ENCODE data around the gene CCDC7. TPM values are rescaled to one million over a fixed set of nuclear protein-coding genes. Genes with fewer than 3 reads are reported as not detected.

The CCDC7 gene
- polyA plus RNA-seq, 2 donors: 0.46 to 0.96 TPM

DNA sequence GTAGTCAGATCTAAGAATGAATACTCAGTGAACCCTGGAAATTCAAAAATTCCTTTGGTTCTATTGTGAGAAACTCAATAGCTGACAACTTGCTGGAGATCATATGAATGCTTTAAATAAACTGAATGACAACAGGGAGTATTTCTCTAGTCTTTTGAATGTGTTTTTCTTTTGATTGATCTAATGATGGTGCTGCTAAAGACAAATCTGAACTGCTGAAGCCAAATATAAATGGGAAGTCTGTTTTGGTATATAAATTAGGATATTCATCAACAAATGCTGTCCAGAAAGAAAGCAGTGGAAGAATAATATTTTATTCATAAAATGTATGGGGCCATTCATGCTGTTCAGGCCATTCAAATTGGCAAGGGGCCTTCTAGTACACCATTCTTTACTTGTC lies 432.7 kb downstream of the CCDC7 start:
- Histone ChIP-seq H3K9me3 (ENCODE audit: control insufficient read depth in 2 of 2, insufficient read depth in 1 of 2, low read depth in 1 of 2, low read length in 1 of 2) (no peaks in the 10 kb centered on the region), H3K36me3 (ENCODE audit: control insufficient read depth in 2 of 2, insufficient read depth in 2 of 2, low read length in 1 of 2) (no peaks in the 10 kb centered on the region), H3K27ac (ENCODE audit: low read depth in 2 of 2, low read length in 1 of 2) (no peak overlapping the region), H3K4me3 (ENCODE audit: low read depth in 1 of 2, low read length in 2 of 2) (no peak overlapping the region), H3K4me1 (ENCODE audit: control insufficient read depth in 2 of 2, insufficient read depth in 2 of 2, low read length in 1 of 2) (no peaks in the 10 kb centered on the region), H3K27me3 (ENCODE audit: control insufficient read depth in 1 of 2, insufficient read depth in 2 of 2, low read length in 2 of 2) (no peaks in the 10 kb centered on the region)

DNA sequence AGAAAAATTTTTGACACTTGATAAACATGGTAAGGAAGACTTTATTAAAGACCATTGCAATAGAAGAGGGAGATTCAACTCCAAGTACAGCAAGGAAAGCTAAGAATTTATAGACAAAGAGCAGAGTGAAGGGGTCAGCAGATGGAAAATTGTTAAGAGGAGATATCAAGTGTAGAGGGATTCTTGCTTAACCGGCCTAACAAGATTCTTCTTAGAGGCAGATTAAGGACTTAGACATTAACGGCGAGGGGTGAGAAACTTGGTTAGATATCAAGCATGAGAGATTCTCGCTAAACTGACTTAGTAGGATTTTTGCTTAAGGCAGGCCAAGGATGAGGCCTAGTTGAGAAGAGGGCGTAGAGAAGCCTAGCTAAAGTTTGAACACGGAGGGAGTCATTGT lies 436.1 kb downstream of the CCDC7 start:
- 82% methylated on average over 6 of the region's 6 CpGs for WGBS, 2 donors
- H3K4me3 ChIP-seq (ENCODE audit: low read depth in 1 of 2, low read length in 2 of 2): no peak overlapping the region

DNA sequence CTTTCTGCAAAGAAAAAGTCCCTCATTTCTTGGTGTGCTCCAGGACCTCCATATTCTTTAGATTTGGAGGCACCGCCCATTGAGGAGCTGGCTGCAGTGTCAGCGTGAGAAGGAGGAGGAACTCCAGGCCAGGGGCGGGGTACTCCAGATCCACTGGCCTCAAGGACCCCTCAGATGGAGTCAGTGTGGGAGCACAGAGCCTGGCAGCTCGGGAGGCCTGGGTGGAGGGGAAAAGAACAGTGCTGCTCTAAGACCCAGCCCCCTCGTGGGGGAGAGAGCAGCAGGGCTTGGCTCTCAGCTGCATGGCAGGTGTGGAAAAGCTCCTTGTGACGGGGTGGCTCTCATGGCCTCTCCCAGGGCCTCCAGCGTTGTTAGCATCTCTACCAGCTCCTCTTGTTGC lies 441.5 kb downstream of the CCDC7 start:
- H3K27me3 ChIP-seq (ENCODE audit: control insufficient read depth in 1 of 2, insufficient read depth in 2 of 2, low read length in 2 of 2): no peaks in the 10 kb centered on the region
- H3K36me3 ChIP-seq (ENCODE audit: control insufficient read depth in 2 of 2, insufficient read depth in 2 of 2, low read length in 1 of 2): no peaks in the 10 kb centered on the region
- no peak overlapping the region for H3K27ac ChIP-seq (ENCODE audit: low read depth in 2 of 2, low read length in 1 of 2)
- WGBS, 2 donors: 86 to 88% methylated on average over 7 of the region's 7 CpGs
- no peak overlapping the region for H3K4me3 ChIP-seq (ENCODE audit: low read depth in 1 of 2, low read length in 2 of 2)
- no peaks in the 10 kb centered on the region for H3K4me1 ChIP-seq (ENCODE audit: control insufficient read depth in 2 of 2, insufficient read depth in 2 of 2, low read length in 1 of 2)
- no peaks in the 10 kb centered on the region for H3K9me3 ChIP-seq (ENCODE audit: control insufficient read depth in 2 of 2, insufficient read depth in 1 of 2, low read depth in 1 of 2, low read length in 1 of 2)

More for the DNA sequence above, 436.1 kb downstream of the CCDC7 start:
- Histone ChIP-seq H3K27me3 (ENCODE audit: control insufficient read depth in 1 of 2, insufficient read depth in 2 of 2, low read length in 2 of 2) (no peaks in the 10 kb centered on the region), H3K9me3 (ENCODE audit: control insufficient read depth in 2 of 2, insufficient read depth in 1 of 2, low read depth in 1 of 2, low read length in 1 of 2) (no peaks in the 10 kb centered on the region), H3K4me1 (ENCODE audit: control insufficient read depth in 2 of 2, insufficient read depth in 2 of 2, low read length in 1 of 2) (no peaks in the 10 kb centered on the region), H3K36me3 (ENCODE audit: control insufficient read depth in 2 of 2, insufficient read depth in 2 of 2, low read length in 1 of 2) (no peaks in the 10 kb centered on the region), H3K27ac (ENCODE audit: low read depth in 2 of 2, low read length in 1 of 2) (no peak overlapping the region)

DNA sequence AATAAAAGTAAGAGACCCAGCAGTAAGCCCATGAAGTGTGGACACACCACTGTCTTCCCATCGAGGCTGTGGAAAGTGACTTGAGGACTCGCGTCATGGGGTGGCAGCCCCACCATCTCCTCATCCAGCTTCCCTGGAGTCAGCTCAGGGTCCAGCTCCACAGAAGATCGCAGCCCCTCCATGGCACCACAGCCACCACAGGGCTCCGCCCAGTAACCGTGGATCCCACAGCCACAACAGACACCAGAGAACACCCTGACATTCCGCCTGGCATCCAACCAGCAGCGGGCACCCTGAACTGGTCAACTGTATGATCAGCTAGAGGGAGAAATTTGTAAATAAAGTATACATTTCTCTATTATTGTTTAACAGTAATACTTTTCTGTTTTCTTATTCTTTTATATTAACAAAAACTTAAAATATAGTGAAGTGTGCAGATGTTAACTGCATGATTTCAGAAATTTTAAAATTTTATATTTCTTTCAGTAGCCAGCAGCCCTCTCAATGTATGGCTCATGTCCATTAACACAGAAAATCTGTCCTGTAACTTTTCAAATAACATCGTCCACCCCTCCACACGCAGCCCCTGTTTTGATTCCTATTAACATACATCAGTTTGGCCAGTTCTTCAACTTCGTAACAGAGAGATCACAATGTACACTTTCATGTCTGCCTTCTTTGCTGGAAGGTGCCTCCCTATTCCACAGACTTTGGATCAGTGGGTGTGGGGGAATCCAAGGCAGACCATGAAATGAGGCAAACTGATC lies 442.4 kb downstream of the CCDC7 start:
- 91 to 94% methylated on average over 11 of the region's 11 CpGs for WGBS, 2 donors

DNA sequence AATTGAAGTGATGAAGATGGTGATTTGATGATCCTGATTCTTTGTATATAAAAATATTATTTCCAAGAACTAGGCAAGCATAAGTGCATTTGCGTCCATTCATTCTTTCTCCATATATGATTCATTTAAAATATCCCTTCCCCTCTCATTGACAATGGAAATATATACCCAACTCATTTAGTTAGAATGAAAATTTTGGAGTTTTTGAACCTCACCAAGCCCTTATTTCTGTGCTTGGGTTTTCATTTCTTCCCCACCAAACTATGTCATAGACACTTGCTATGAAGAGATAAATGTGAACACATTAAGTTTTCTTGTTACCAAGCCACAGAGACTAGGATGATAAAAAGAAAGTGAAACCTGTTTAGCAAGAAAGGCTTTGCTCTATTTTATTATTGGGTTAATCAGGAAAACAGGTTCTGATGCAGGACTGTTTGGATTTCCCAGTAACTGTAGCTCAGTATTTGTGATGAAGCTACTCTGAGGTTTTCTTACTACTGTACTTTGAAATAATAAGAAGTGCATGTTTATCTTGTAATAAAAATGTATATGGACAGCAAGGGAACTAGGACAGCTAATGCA lies 443.8 kb downstream of the CCDC7 start:
- Histone ChIP-seq H3K27me3 (ENCODE audit: control insufficient read depth in 1 of 2, insufficient read depth in 2 of 2, low read length in 2 of 2) (no peaks in the 10 kb centered on the region), H3K4me1 (ENCODE audit: control insufficient read depth in 2 of 2, insufficient read depth in 2 of 2, low read length in 1 of 2) (no peaks in the 10 kb centered on the region), H3K36me3 (ENCODE audit: control insufficient read depth in 2 of 2, insufficient read depth in 2 of 2, low read length in 1 of 2) (no peaks in the 10 kb centered on the region), H3K4me3 (ENCODE audit: low read depth in 1 of 2, low read length in 2 of 2) (no peak overlapping the region), H3K27ac (ENCODE audit: low read depth in 2 of 2, low read length in 1 of 2) (no peak overlapping the region), H3K9me3 (ENCODE audit: control insufficient read depth in 2 of 2, insufficient read depth in 1 of 2, low read depth in 1 of 2, low read length in 1 of 2) (no peaks in the 10 kb centered on the region)
- 92 to 95% methylated on average over 1 of the region's 1 CpG for WGBS, 2 donors

More for the DNA sequence above, 442.4 kb downstream of the CCDC7 start:
- Histone ChIP-seq H3K27ac (ENCODE audit: low read depth in 2 of 2, low read length in 1 of 2) (no peak overlapping the region), H3K36me3 (ENCODE audit: control insufficient read depth in 2 of 2, insufficient read depth in 2 of 2, low read length in 1 of 2) (no peaks in the 10 kb centered on the region), H3K4me1 (ENCODE audit: control insufficient read depth in 2 of 2, insufficient read depth in 2 of 2, low read length in 1 of 2) (no peaks in the 10 kb centered on the region), H3K4me3 (ENCODE audit: low read depth in 1 of 2, low read length in 2 of 2) (no peak overlapping the region), H3K9me3 (ENCODE audit: control insufficient read depth in 2 of 2, insufficient read depth in 1 of 2, low read depth in 1 of 2, low read length in 1 of 2) (no peaks in the 10 kb centered on the region), H3K27me3 (ENCODE audit: control insufficient read depth in 1 of 2, insufficient read depth in 2 of 2, low read length in 2 of 2) (no peaks in the 10 kb centered on the region)

DNA sequence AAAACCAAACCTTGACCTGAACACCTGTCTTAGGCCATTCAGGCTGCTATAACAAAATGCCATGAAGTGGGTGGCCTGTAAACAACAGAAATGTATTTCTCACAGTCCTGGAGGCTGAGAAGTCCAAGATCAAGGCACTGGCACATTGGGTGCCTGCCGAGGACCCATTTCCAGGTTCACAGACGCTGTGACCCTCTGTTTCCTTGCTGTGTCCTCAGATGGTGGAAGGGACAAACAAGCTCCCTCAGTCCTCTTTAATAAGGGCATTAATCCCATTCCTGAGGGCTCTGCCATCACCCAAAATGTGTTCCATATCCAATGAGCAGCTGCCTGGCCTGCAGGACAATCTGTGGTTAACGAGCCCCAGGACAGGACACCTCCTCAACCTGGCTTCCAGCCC lies 444.5 kb downstream of the CCDC7 start:
- Histone ChIP-seq H3K9me3 (ENCODE audit: control insufficient read depth in 2 of 2, insufficient read depth in 1 of 2, low read depth in 1 of 2, low read length in 1 of 2) (no peaks in the 10 kb centered on the region), H3K27ac (ENCODE audit: low read depth in 2 of 2, low read length in 1 of 2) (no peak overlapping the region), H3K4me3 (ENCODE audit: low read depth in 1 of 2, low read length in 2 of 2) (no peak overlapping the region), H3K36me3 (ENCODE audit: control insufficient read depth in 2 of 2, insufficient read depth in 2 of 2, low read length in 1 of 2) (no peaks in the 10 kb centered on the region), H3K27me3 (ENCODE audit: control insufficient read depth in 1 of 2, insufficient read depth in 2 of 2, low read length in 2 of 2) (no peaks in the 10 kb centered on the region), H3K4me1 (ENCODE audit: control insufficient read depth in 2 of 2, insufficient read depth in 2 of 2, low read length in 1 of 2) (no peaks in the 10 kb centered on the region)
- 63 to 79% methylated on average over 3 of the region's 3 CpGs for WGBS, 2 donors

DNA sequence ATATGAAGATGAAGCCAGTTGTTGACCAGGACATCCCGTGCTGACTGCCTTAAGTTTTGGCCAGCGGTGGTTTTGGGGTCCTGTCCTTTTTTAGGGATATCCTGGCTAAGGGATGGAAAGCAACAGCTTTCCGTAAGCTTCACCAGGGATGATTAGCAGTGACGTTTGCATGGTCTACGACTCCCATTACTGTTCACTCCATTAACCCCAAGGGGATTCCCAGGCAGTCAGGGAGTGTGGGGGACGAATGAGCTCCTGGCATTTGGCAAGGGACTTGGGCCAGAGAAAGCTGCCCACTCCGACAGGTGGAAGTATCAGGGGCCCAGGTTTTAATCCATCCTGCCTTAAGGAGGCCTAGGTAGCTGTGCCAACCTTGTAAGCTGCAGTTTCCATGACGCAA lies 445.3 kb downstream of the CCDC7 start:
- Histone ChIP-seq H3K4me3 (ENCODE audit: low read depth in 1 of 2, low read length in 2 of 2) (no peak overlapping the region), H3K4me1 (ENCODE audit: control insufficient read depth in 2 of 2, insufficient read depth in 2 of 2, low read length in 1 of 2) (no peaks in the 10 kb centered on the region), H3K9me3 (ENCODE audit: control insufficient read depth in 2 of 2, insufficient read depth in 1 of 2, low read depth in 1 of 2, low read length in 1 of 2) (no peaks in the 10 kb centered on the region), H3K27ac (ENCODE audit: low read depth in 2 of 2, low read length in 1 of 2) (no peak overlapping the region), H3K36me3 (ENCODE audit: control insufficient read depth in 2 of 2, insufficient read depth in 2 of 2, low read length in 1 of 2) (no peaks in the 10 kb centered on the region), H3K27me3 (ENCODE audit: control insufficient read depth in 1 of 2, insufficient read depth in 2 of 2, low read length in 2 of 2) (no peaks in the 10 kb centered on the region)
- 82 to 87% methylated on average over 8 of the region's 8 CpGs for WGBS, 2 donors

DNA sequence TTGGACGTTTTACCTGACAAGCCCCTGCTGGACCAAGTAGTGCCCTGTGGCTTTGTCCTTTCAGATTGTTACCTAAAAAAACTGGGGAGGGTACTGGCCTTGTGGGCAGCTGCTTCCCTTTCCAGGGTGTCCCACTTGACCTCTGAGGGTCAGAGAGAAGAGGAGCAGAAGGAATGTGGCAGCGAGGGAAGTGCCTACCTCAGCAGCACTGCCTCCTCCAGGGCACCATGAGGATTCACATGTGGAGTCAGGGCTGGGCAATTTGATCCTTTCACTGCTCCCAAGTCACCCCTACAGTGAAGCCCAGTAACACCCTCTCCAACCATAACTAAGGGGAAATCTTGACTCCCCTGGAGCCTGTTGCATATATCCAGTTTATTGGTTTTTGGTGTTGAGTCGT lies 447.5 kb downstream of the CCDC7 start:
- Histone ChIP-seq H3K36me3 (ENCODE audit: control insufficient read depth in 2 of 2, insufficient read depth in 2 of 2, low read length in 1 of 2) (peaks cover 0 to 2% of the 10 kb centered on the region in 2 donors), H3K27me3 (ENCODE audit: control insufficient read depth in 1 of 2, insufficient read depth in 2 of 2, low read length in 2 of 2) (no peaks in the 10 kb centered on the region), H3K4me1 (ENCODE audit: control insufficient read depth in 2 of 2, insufficient read depth in 2 of 2, low read length in 1 of 2) (no peaks in the 10 kb centered on the region), H3K9me3 (ENCODE audit: control insufficient read depth in 2 of 2, insufficient read depth in 1 of 2, low read depth in 1 of 2, low read length in 1 of 2) (no peaks in the 10 kb centered on the region), H3K4me3 (ENCODE audit: low read depth in 1 of 2, low read length in 2 of 2) (no peak overlapping the region), H3K27ac (ENCODE audit: low read depth in 2 of 2, low read length in 1 of 2) (no peak overlapping the region)
- WGBS, 2 donors: 57% methylated on average over 3 of the region's 3 CpGs

DNA sequence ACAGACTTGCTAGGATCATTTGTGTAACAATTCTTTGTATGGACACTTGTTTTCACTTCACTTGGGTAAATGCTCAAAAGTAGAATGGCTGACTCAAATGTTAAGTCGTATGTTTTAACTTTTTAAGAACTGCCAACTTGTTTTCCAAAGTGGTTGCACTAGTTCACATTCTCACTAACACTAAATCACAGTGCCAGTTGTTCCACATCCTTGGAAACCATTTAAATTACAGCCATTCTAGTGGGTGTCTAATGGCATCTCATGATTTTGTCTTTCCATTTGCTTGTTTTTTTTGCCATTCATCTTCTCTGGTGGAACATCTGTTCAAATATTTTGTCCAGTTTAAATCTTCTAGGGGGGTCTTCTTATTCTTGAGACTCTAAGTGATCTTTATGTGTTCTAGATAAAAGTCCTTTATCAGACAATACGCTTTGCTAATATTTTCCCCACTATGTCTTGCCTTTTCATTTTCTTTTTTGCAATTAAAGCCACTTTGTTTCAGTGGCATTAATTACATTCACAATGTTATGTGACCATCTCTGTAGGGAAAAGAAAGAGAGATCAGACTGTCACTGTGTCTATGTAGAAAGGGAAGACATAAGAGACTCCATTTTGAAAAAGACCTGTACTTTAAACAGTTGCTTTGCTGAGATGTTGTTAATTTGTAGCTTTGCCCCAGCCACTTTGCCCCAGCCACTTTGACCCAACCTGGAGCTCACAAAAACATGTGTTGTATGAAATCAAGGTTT lies 448.1 kb downstream of the CCDC7 start:
- peaks cover 0 to 2% of the 10 kb centered on the region in 2 donors for H3K36me3 ChIP-seq (ENCODE audit: control insufficient read depth in 2 of 2, insufficient read depth in 2 of 2, low read length in 1 of 2)
- H3K27ac ChIP-seq (ENCODE audit: low read depth in 2 of 2, low read length in 1 of 2): no peak overlapping the region
- H3K27me3 ChIP-seq (ENCODE audit: control insufficient read depth in 1 of 2, insufficient read depth in 2 of 2, low read length in 2 of 2): no peaks in the 10 kb centered on the region
- H3K4me3 ChIP-seq (ENCODE audit: low read depth in 1 of 2, low read length in 2 of 2): no peak overlapping the region
- no peaks in the 10 kb centered on the region for H3K9me3 ChIP-seq (ENCODE audit: control insufficient read depth in 2 of 2, insufficient read depth in 1 of 2, low read depth in 1 of 2, low read length in 1 of 2)
- H3K4me1 ChIP-seq (ENCODE audit: control insufficient read depth in 2 of 2, insufficient read depth in 2 of 2, low read length in 1 of 2): no peaks in the 10 kb centered on the region
- WGBS, 2 donors: 89 to 90% methylated on average over 2 of the region's 2 CpGs
